Epidermal melanocyte (primary cell): Measurements from ENCODE around the gene ST6GALNAC2.
"Not testable (repeated sequence)": the region's sequence is repeated elsewhere in the genome, so short reads cannot be mapped to it uniquely, and the experiment has no call there.

Experiments used
- DNase-seq: peaks from one replicate; pipeline ENCODE4 v3.0.0; 2011; ENCODE audit warnings: low spot score; ENCODE audit not compliant: insufficient read length

The ST6GALNAC2 gene

DNA sequence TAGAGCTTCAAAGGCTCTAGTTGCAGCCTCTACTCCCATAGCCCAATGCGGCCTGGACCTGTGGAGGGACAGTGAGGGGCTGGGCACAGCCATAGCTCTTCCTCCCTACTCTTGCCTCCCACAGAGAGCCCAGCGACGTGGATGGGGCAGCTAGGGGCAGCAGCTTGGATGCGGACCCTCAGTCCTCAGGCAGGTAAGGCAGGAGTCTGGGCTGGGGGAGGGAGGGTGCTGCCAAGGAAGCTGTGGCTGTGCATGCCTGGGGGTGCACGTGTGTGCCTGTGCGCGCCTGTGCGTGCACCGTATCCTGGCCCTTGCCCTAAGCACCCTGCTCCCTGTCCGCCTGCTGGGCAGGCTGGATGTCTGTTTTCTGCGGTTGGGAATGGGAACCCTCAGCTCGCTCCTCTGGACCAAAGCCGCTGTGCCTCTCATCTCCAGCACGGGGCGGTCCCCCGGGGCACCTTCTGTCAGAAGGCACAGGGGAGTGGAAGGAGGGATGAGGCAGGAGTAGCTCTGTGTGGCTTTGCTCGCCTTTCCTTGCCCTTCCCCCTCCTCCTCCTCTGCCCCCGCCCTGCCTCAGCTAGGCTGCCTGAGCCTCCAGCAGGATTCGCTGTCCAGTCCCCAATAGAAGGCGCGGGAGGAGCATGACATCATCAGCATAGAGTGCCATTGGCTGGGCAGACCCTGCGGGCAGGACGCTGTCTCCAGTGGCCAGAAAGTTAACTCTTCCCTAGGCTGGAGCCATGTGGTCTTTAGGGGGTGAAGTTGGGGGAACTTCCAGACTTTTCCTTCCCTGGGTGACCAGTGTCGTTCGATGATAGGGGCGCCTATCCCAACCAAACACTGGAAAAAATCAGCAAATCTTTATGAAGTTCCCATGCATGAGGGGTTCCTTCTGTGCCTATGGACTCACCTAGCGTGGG is 45.0 kb downstream of the ST6GALNAC2 start:
- DNase-seq: peak; percentile 100

DNA sequence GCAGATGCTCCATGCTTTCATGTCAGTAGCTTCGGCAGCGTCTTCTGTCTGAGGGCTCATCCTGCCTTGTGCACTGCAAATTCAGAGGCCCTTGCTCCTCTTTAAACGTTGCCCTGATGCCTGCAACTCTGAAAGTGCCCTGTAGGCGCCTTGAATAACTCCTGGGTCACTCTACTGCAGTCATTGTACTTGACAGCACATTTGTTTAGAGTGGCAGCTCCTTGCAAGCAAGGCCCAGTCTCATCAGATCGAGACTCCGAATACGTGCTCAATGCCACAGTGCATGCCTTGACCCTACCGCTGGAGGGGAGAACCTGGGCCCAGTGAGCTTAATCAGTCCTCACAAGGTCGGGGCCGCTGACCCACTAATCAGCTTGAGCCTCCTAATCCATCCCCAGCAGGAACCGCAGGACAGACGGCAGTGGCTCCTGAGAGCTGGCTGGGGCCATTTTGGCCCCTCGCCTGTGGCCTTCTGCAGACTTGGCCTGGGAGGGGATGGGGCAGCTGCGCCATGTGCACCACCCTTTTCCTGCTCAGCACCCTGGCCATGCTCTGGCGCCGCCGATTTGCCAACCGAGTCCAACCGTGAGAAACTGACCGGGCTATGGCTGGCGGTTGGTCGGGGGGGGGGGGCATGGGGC is 45.9 kb downstream of the ST6GALNAC2 start, which contains the start of gene PRCD:
TSS of gene PRCD (plus strand) at position 414 of the 641 bp plus-strand sequence. CDS start at position 512, 98 bp downstream.
- no peak for DNase-seq

DNA sequence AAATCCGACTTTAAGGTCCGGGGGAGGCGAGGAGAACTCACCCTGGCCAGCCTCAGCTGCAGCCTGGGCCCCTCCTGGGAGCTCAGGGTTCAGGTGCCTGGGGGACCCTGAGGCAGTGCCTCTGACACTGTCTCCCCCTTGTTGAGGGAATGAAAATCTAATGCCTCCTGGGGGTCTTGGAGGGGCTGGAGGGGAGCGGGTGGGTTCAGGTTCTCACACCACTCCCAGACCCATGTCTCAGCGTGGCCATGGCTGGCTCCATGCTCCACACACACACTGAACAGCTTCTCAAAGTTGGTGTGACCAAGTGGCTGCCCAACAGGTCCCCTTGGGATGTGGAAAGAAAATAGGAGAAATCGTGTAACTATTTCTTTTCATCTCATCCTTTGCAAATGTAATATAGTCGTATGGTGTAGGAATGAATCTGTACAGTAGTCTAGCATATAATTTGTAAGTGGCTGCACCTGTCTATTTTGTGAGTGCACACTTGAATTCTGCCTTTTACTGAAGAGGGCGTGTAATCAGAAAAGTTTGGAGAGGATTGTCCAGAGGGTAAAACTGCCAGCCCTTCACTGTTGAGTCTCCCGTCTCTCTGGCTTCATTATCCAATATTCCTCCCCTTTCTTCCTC is 46.6 kb downstream of the ST6GALNAC2 start:
- no peak for DNase-seq

DNA sequence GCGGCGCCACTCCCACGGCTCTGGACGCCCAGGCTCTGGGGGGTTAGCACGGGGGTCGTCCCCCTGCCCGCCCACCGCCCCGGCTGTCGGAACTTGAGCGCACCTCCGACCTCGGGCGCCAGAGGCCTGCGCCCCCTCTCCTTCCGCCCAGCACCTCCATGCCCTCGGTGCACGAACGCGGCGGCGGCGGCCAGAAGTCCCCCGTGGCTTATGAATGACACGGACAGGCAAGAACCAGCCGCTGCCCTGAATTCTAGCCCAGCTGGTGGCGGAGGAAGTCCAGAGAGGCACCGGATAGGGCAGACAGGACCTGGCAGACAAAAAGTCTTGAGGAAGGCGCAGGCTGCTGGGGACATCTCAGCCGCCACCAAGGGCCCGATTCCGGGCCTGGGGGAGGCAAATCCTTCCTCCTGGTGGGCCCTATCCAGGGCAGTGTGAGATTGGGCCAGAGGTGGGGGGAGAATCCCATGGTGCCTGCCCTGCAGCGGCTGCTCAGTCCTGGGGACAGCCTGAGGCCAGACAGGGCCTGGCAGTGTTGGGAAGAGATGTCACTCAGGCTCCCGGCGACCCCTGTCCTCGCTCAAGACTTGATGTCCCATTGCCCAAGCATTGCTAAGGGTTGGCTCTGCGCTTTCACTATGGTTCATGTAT is 47.3 kb downstream of the ST6GALNAC2 start:
- DNase-seq: peak; percentile 71

DNA sequence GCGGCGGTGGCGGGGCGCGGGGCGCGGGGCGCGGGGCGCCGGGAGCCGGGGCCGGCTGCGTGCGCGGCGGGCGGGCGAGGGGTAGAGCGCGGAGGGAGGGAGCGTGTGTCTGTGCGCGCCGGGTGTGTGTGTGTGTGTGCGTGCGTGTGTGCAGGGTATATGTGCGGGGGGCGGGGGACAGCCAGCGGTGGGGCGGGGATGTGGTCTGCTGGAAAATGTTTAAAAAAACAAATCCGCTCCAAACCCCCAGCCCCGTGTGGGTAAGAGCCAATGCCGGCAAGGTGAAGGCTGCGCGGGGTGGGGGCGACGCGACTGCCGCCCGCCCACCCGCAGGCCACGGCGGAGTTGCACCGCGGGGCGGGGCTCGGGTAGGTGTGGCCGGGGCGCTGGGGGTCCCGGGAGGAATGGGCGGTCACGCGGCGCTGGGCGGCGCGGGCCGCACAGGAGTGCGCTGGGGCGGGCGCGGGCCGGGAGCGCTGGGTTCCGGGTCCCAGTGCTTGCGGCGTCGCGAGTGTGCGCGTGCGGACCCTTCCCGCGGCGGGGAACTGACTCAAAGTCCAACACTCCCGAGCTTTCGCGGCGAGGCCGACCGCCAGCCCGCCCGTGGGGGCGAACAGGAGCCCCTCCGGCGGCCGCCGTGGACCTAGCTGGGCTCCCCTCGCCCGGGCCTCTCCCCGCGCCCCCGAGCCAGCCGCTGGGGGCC is 47.9 kb downstream of the ST6GALNAC2 start, which contains the start of gene CYGB:
TSS of gene CYGB (minus strand) at position 132 of the 703 bp plus-strand sequence. CDS start 167 bp downstream, outside the sequence.
- DNase-seq: no peak

DNA sequence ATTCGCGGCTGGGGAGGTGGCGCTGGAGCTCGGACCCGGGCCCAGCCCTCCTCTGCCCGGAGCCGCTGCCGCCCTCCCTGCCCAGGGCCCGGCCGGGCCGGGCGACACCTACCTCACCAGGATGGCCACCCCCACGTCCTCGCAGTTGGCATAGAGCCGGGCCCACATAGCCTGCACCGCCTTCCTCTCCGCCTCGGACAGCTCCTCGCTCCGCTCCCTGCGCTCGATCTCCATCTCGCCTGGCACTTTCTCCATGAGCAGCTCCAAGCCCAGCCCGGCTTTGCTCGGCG is 48.4 kb downstream of the ST6GALNAC2 start:
- DNase-seq: no peak

DNA sequence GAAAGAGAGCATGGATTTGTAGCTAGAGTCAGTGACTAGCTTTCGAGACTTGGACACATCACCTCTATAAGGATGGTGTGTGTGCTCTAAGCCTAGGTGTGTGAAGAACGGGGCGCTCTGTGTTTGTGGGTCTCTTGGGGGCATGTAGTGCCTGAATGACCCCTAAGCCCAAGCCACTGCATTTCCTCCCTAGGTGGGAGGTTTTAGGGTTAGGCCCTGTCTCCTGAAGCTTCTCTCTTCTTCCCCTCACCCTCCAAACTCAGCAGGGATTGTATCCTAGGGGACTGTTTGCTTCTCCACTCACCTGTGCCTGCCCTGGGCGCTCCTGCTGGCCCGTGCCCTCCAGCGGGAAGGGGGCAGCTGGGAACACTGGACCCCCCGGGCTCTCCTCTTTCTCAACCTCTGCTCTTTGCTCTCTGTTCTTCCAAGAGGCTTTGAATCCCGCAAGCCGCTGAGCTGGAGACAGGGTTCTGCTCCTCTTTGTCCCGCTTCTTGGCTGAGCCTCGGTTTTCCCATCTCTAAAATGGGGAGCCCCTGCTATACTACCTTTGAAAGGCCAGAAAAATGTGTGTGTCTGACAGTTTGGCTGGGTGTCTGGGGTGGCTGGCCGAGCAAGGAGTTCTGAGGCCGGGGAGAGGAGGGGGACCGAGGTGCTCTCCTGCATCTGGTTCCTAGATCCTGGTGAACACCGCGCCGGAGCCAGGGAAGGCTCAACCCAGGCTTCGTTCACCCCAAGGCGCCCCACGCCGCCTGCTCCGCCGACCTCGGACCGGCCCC is 49.0 kb downstream of the ST6GALNAC2 start:
- no peak for DNase-seq

DNA sequence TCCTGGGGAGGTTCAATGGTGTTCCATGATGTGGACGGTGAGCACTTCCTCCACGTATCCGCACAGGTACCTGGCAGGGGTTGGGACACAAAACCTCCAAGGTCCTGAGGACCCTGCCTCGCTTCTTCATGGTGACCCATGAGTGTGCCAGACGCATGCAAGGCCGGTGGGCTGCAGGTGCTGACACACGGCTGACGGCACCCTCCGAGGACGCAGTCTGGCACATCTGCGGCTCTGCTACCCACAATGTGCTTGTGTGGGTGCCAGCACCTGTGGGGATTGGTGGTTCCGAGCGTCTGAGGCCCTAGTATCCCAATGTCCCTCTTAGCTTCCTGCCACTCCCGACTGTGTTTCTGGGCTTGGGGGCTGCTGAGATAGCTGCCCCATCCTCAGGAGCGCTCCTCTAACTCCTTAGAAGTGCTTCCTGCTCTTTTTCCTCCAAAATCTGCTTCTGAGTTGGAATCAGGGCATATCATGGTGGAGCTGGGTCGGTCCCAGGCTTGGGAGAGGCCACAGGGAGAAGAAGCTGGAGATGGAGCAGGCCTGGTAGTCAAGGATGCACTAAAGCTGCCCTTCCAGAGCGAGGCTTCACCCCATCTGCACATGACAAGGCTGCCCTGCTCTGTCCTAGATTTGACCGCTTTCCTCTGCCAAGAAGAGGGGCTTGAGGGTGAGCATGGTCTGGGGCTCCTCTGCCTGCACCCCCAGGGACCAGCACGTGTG is 49.7 kb downstream of the ST6GALNAC2 start:
- DNase-seq: no peak

DNA sequence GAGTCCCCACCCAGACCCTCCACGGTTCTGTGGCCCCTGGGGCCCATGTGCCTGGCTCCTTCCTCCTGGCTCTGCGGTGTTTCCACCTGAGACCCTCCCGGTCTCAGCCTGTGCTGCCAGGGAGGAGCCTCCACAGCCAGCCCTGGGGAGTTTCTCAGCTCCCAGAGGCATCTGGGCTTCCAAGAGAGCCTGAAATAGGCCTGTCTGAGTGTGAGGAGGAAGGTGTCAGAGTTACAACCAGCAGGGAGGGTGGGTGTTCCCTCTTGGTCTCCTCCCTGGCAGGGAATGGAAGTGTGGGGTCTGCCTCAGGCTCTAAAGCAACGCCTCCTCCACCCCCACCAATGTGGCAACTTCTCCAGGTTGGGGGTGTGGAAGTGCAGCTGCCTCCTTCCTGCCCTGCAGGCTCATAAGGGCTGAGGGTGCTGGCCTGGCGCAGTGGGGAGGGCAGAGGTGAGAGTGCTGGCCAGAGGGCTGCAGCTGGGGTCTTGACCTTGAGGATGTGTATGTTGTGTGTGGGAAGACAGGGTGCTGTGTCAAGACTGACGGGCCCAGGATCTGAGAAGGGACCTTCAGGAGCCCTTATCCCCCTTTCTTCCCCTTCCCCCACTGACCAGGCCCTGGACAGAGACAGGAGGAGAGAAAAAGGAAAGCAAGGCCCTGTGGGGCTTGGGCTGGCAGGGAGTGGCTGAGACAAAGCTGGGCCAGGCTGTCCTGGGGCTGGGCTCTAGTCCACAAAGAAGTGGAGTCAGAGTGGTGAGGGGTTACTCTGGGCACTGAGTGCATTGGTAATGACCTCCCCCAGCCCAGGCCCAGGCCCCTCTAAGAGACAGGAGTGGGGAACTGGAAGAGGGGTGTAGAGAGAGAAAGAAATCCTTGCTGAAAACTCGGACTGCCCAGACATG is 50.6 kb downstream of the ST6GALNAC2 start:
- DNase-seq: no peak

DNA sequence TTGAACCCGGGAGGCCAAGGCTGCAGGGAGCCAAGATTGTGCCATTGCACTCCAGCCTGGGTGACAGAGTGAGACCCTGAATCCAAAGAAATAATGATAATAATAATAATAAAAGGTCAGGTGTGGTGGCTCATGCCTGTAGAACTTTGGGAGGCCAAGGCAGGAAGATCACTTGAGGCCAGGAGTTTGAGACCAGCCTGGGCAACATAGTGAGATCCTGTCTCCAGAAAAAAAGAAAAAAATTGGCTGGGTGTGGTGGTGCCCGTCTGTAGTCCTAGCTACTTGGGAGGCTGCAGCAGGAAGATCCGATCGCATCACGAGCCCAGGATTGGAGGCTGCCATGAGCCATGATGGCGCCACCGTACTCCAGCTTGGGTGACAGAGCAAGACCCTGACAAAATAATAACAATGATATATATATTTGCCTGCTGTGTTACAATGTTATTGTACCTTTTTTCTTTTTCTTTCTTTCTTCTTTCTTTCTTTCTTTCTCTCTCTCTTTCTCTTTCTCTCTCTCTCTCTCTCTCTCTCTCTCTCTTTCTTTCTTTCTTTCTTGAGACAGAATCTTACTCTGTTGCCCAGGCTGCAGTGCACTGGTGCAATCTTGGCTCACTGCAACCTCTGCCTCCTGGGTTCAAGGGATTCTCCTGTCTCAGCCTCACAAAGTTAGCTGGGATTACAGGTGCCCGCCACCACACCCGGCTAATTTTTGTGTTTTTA is 51.9 kb downstream of the ST6GALNAC2 start:
- DNase-seq: not testable (repeated sequence)

DNA sequence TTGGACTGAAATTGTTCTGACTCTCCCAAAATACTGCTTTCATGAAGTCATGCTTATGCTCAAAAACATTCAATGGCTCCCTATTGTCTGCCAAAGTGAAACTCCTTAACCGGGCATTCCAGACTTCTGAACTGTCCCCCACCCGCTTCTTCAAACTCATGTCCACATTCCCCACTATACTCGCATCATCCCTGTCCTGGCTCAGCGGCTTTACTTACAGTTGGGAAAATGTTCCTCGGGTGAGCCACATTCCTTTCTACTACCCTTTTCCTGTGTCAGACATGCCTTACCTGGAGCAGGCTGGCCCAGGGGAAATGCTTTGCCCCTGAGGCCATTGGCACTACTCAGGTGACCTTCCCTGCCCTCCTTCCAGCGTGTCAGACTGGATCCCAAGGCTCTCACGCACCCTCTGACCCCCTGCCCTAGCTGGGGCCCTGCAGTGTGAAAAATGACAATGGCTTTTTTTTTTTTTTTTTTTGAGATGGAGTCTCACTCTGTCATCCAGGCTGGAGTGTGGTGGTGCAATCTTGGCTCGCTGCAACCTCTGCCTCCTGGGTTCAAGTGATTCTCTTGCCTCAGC is 53.5 kb downstream of the ST6GALNAC2 start:
- no peak for DNase-seq

DNA sequence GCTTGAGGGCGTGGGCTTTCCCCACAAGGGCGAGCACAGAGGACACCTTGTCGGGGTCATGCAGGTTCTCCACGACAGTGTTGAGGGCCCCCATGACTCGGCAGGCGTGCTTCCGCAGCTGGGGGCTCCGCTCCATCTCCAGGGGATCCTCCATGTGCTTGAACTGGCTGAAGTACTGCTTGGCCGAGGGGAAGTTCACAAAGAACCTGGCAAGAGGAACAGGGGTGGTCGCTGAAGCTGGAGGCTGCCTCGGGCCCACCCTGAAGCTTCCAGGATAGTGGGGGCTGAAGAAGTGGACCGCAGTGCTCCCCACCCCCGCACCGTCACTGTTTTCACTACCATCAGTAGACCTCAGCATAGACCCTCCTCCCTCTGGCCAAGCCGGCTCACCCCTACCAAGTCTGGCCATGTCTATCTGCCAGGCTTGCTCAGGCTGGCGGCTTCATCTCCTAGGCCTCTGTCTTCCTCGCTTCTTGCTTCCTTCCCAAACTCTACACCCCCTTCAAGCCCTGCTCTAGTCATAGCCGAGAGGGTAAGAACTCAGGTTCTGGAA is 54.1 kb downstream of the ST6GALNAC2 start:
- DNase-seq: no peak

DNA sequence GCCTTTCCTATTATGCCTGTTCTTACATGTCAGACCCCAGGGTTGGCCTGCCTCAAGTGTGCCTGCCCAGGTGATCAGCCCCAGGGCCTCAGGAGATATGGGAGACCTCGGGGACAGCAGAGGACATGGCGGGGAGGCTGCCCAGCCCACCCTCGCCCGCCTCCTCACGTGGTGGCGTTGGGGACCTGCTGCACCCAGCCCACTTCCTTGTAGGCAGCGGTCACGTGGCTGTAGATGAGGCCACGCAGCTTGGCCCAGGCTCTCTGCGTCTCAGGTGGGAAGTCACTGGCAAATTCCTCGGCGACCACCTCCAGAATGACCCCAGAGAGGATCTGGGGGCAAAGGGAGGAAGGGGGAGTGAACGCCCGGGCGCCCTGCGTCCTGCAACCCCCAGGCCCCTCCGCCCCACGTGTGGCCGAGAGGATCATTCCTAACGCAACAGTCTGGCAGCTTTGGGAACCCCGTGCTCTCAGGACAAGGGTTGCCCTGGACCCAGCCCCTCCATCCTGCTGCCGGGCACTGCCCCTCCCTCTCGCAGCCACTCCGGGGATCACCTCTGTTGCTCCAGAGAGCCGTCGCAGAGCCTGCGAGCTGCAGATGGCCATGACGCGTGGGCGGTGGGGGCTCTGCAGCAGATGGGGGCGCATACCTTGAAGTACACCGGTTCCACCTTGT is 54.7 kb downstream of the ST6GALNAC2 start:
- no peak for DNase-seq

DNA sequence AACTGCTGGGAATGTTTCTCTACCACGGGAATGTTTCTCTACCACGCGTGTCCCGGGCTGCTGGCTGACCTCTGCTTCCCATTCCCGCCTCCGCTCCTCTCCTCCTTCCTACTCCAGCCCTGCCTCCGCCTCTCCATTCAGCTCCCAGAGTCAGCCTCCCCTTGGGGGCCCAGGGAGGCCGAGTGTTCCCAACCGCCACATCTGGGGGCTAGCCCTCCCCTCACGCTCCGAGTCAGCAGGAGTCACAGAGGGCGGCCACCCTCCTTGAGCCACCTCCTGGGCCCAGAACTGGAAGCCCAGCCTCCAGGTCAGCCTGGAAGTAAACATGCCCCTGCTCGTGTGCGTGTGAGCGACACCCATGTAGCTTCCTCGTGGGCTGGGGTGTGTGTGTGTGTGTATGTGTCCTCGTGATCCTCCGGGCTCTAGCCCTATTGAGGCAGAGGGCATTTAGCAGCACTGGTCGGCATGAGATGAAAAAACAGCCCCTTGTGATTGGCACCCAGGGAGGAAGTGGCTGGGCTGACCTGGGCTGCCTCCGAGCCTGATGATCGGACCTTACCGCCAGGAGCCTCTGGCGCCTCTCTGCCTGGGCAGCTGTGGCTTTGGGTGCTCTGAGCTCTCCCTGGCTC is 55.5 kb downstream of the ST6GALNAC2 start:
- peak; percentile 64 for DNase-seq

DNA sequence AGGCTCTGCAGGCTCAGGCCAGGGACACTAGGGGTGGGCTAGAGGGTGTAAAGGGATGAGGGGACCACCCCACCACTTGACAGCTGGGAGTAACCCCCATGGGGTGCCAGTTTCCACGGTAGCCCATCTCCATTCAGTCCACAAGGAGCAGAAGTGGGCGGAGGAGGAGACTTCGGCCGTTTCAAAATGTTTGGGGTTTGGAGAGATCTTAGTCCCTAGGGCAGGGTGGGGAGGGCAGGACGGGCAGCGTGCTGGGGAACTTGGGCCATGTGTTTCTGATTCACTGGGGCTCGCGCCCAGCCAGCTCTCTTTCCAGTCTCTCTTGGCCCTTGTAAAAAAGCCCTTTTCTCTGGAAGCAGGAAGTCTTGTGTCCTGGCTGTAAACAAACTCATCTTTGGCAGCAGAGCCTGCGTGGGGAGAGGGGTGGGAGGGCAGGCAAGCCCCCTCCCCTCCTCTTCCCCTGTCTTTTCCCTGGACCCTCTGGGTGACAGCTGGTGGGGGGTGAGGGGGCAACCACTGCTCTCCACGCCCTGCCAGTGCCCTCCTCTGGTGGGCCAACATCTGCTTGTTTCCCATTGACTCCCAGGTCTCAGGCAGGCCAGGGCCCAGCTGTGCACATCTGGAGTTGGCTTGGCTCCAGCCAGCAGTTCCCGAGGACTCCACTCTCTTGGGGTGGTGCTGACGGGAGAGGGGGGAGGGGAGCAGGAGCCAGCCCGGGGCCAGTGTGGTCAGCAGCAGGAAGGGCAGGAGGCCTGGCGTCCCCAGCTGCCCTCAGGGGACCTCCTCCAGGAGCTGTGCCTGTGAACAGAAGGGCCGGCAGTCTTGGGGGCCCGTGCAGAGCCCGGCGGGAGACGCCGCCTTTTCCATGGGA is 56.2 kb downstream of the ST6GALNAC2 start:
- DNase-seq: peak; percentile 69
